Stimulated activated CD8-positive, alpha-beta memory T cell treated with anti-CD3 and anti-CD28 coated beads, Interleukin-7, amount 100 ng/mL, for 4 hours (primary cell): ENCODE data around the gene SRSF10.
"Not testable (repeated sequence)": the region's sequence is repeated elsewhere in the genome, so short reads cannot be mapped to it uniquely, and the experiment has no call there.

Experiments used
- DNase-seq, 2 donors: peaks; one replicate each; pipeline ENCODE4 v3.0.0-alpha.2; 2020; ENCODE audit warnings: low read depth in 2 of 2

SRSF10 gene

GRCh38 chr1:23958810-23959460 lies 21.2 kb downstream of the SRSF10 start:
- DNase-seq = peak; percentile 86 to 90

DNA sequence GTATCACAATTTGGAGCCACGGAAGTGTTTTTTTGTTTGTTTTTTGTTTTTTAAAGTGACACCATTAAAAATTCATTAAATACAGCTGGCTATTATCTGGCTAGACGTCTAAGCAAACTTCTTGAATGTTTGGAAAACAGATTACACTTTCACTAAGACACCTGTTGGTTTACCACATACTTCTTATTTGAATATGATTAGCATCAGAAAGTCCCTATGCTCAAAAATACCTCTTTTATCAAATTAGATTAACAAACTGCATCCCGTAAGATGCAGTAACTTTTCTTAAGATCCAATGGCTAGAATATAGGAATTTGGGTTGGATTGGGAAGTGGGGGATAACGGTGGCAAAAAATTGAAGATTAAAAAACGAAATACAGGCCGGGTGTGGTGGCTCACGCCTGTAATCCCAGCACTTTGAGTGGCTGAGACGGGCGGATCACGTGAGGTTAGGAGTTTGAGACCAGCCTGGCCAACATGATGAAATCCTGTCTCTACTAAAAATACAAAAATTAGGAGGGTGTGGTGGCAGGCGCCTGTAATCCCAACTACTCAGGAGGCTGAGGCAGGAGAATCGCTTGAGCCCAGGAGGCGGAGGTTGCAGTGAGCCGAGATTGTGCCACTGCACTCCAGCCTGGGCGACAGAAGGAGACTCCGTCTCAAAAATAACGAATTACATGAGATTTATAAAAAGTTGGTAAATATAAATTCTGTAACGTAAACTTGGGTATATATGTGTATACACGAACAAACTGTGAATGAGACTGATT lies 21.9 kb downstream of the SRSF10 start:
- DNase-seq = not testable (repeated sequence)

DNA sequence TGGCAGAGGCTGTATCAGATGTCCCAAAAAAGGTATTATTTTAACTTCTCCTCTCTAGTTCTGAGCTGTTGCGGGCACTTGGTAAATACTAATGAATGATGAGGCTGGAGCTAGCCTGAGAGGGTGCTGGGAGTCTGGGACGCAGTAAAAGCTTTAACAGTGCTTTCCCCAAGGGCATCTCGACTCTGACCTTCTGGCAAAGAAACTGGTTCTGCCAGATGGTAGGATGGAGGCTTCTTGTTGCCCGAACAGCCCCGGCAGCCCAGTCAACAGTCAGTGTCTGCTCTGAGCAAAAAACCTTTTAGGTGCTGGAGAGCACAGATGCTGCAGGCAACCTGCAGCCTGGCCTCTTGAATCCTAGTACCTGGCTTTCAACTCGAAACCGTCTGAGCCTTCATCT lies 23.0 kb downstream of the SRSF10 start:
- no peak for DNase-seq

DNA sequence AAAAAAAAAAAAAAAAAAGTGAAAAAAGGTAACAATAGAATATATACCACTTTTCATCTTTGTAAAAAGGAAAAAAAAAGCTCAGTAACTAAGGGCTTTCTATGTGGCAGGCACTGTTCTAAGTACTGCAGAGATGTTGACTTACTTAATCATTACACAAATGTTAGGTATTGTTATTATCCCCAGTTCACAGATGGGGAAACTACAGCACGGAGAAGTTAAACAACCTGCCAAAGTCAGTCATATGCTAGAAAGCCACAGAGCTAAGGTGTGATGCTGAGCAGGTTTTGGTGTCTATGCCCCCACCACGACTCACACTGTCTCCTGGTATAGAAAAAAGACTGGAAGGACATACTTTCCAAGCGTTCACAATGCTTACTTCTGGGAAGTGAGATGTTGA lies 27.1 kb downstream of the SRSF10 start:
- DNase-seq = no peak

GRCh38 chr1:23947366-23947765 lies 32.8 kb downstream of the SRSF10 start:
- no peak for DNase-seq

DNA sequence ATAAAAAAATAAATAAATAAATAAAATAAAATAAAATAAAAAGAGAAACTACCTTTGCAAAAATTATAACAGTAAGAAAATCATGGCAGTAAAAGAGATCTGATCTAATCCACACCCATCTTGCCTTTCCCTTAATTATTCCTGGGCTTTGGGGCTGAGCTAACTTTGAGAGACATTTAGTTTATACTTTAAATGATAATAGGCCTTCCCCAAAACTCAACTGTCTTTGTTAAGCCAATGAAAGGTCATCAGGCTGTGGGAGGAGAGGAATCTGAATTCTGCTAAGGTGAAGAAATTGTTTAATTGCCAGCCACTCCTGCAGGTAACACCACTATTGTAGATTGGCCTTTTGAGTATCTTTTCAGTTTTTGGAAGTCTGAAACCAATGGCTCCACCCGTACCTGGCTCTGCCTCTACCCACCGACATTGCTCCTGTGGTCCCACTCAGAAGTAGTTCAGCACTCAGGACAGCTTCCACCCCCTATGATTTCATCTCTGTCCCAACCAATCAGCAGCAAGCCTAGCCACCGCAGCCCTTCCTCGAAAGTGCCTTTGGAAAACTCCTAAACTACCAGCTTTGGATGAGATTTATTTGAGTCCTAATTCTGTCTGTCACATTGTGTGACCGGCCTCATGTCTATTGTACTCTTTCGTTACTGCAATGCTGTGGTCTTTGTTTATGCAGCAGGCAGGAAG lies 43.5 kb downstream of the SRSF10 start:
- DNase-seq = no peak

DNA sequence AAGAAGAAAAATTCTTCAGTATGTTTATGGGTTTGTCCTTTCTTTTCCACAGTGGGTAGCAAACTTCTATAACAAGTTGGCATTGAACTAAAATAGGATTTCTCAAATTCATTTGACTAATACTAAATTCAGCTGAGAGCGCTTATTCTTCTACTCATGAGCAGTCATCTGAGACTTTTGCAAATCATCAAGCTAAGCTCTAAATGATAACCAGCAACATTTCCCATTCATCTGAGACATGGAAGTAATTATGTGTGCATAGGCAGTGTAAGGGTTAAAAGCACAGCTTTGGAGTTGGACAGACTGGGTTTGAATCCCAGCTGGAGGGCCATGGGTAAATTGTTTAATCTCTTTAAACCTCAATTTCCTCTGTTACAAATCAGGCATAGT lies 48.6 kb downstream of the SRSF10 start:
- DNase-seq = no peak

GRCh38 chr1:23930861-23931490 lies 49.2 kb downstream of the SRSF10 start:
- no peak for DNase-seq

DNA sequence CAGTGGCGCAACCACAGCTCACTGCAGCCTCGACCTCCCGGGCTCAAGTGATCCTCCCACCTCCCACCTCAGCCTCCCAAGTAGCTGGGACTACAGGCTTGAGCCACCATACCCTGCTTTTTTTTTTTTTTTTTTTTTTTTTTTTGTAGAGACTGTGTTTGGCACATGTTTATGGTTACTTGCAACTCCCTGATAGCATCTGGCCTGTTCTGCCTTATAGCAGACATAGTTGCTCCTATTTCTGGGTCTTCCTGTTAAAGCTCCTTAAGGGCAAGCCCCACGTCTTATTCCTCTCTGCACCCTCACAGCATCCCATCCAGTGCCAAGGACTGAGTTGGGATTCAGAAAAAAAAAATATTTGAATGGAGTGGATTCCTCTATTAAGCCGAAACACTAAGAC lies 49.9 kb downstream of the SRSF10 start:
- DNase-seq = no peak

- DNase-seq = no peak
Measured at GRCh38 chr1:23928789-23929188, 51.3 kb downstream of the SRSF10 start.

DNA sequence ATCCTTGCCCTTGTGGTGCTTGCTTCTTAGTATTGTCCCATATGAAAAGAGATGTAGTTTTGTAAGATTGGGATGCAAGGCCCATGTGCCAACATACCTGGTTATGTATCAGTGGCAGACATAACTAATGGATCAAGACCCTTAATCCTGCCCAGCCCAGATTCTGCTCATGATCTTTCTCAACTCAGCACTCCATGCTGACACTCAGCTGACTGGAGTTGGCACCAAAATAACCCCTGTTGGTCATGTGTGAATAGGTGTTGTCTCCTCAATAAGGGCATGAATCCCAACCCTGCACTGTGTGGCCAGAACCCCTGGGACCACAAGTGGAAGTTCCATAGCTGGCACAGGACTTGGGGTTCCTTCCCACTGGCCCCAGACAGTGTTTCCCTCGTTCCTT lies 53.0 kb downstream of the SRSF10 start:
- no peak for DNase-seq

DNA sequence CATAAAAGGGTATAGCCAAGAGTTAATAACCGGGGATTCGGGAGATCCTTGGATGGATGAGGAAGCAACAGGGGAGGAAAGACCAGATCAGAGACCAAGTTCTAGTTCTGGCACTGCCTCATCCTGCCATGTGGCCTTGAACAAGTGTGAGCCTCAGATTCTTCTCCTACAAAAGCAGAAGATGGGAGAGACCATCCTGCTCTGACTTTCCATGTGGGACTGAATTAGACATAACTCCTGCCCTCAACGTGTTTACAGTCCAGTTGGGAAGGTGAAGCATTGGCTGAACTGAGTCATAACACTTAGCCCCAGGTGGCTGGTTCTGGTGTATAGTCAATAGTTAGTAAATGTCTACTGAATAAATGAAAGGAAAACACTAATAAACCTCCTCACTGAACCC lies 54.8 kb downstream of the SRSF10 start:
- no peak for DNase-seq

DNA sequence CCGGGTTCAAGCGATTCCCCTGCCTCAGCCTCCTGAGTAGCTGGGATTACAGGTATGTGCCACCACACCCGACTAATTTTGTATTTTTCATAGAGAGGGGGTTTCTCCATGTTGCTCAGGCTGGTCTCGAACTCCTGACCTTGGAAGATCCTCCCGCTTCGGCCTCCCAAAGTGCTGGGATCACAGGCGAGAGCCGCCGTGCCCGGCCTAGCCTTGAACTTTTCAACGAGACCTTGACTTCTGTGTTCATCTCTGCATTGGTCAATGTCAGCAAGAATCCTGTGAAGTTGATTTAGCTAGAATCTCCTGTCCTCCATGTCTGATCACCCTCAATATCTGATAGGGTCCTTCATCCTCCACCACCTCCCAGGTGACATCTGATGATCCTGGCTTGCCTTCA lies 55.5 kb downstream of the SRSF10 start:
- no peak for DNase-seq

- DNase-seq = no peak
Measured at GRCh38 chr1:23923592-23924499, 56.3 kb downstream of the SRSF10 start.

DNA sequence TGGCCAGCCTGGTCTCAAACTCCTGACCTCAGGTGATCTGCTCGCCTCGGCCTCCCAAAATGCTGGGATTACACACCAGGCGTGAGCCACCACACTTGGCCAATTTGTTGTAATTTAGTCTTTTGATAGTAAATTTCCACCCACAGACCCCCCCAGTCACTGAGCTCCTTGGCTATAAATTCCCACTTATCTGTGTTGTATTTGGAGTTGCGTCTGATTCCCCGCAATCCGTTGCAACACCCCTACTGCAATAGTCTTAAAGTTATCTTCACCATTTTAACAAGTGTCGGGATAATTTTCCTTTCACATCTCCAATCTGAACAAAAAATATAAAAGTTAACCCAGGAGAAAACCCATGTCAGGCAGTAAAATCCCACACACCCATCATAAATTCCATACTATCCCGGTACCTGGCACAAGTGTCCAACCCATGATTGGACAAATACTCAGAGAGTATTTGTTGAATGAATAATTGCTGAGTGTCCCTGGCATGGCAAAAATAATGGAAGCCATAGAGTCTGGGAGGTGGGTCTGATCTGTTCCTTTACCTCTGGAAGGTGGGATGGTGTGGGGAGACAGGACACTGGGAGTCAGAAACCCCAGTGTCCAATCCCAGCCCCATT lies 57.7 kb downstream of the SRSF10 start:
- no peak for DNase-seq

- DNase-seq = peak; percentile 23 to 42
Measured at GRCh38 chr1:23916209-23917131, 63.7 kb downstream of the SRSF10 start.

DNA sequence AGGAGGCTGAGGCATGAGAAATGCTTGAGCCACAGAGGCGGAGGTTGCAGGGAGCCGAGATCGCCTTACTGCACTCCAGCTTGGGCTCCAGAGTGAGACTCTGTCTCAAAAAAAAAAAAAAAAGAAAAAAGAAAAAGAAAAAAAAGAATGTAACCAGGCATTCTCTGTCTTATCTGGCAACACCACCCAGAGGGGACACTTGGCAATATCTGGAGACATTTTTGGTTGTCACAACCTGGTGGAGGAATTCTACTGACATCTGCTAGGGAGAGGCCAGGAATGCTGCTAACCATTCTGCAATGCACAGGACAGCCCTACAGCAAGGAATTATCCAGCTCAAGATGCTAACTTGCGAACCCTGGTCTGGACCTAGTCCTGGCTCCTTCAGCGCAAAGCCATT lies 64.7 kb downstream of the SRSF10 start:
- no peak for DNase-seq

- no peak for DNase-seq
Measured at GRCh38 chr1:23914921-23915320, 65.2 kb downstream of the SRSF10 start.
